WTC11 (cell line): ENCODE results near the gene GZMA.

Experiments
- TEAD4 ChIP-seq: sonication (generic); formaldehyde crosslinking; IDR thresholded peaks from 2 replicates; pipeline ENCODE4 v1.8.0; 2022; ENCODE audit warnings: mild to moderate bottlenecking, missing genetic modification reagents
- USF2 ChIP-seq: sonication (generic); formaldehyde crosslinking; IDR thresholded peaks from 2 replicates; pipeline ENCODE4 v1.8.1; 2023; ENCODE audit warnings: mild to moderate bottlenecking, missing genetic modification reagents, moderate library complexity
- ZNF671 ChIP-seq: fragments of 250-450 bp; sonication (Bioruptor Pico); IDR thresholded peaks from 2 replicates; pipeline ENCODE4 v1.8.0; 2021; ENCODE audit warnings: mild to moderate bottlenecking
- TF ChIP-seq, protein P1 (sequence below): sonication (generic); formaldehyde crosslinking; IDR thresholded peaks from 2 replicates; pipeline ENCODE4 v1.8.0; 2022; ENCODE audit warnings: mild to moderate bottlenecking, missing genetic modification reagents
- TF ChIP-seq, protein P2 (sequence below): fragments of 200-600 bp; IDR thresholded peaks from 2 replicates; pipeline ENCODE4 v1.8.0; 2022; ENCODE audit warnings: antibody characterized with exemption

- TF ChIP-seq USF2 (CRISPR knock-in tag) (no peak), TEAD4 (CRISPR knock-in tag) (no peak), ZNF671 (CRISPR knock-in tag) (no peak)
- TF ChIP-seq, protein P1, sequence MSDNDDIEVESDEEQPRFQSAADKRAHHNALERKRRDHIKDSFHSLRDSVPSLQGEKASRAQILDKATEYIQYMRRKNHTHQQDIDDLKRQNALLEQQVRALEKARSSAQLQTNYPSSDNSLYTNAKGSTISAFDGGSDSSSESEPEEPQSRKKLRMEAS (CRISPR knock-in tag): no peak
- TF ChIP-seq, protein P2, sequence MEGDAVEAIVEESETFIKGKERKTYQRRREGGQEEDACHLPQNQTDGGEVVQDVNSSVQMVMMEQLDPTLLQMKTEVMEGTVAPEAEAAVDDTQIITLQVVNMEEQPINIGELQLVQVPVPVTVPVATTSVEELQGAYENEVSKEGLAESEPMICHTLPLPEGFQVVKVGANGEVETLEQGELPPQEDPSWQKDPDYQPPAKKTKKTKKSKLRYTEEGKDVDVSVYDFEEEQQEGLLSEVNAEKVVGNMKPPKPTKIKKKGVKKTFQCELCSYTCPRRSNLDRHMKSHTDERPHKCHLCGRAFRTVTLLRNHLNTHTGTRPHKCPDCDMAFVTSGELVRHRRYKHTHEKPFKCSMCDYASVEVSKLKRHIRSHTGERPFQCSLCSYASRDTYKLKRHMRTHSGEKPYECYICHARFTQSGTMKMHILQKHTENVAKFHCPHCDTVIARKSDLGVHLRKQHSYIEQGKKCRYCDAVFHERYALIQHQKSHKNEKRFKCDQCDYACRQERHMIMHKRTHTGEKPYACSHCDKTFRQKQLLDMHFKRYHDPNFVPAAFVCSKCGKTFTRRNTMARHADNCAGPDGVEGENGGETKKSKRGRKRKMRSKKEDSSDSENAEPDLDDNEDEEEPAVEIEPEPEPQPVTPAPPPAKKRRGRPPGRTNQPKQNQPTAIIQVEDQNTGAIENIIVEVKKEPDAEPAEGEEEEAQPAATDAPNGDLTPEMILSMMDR: no peak
Measured at GRCh38 chr5:55055183-55055582, 47.3 kb upstream of the GZMA start.
